ENCODE data around the gene IGSF9. TPM values are rescaled to one million over a fixed set of nuclear protein-coding genes. Genes with fewer than 3 reads are reported as not detected.

IGSF9 gene, protein sequence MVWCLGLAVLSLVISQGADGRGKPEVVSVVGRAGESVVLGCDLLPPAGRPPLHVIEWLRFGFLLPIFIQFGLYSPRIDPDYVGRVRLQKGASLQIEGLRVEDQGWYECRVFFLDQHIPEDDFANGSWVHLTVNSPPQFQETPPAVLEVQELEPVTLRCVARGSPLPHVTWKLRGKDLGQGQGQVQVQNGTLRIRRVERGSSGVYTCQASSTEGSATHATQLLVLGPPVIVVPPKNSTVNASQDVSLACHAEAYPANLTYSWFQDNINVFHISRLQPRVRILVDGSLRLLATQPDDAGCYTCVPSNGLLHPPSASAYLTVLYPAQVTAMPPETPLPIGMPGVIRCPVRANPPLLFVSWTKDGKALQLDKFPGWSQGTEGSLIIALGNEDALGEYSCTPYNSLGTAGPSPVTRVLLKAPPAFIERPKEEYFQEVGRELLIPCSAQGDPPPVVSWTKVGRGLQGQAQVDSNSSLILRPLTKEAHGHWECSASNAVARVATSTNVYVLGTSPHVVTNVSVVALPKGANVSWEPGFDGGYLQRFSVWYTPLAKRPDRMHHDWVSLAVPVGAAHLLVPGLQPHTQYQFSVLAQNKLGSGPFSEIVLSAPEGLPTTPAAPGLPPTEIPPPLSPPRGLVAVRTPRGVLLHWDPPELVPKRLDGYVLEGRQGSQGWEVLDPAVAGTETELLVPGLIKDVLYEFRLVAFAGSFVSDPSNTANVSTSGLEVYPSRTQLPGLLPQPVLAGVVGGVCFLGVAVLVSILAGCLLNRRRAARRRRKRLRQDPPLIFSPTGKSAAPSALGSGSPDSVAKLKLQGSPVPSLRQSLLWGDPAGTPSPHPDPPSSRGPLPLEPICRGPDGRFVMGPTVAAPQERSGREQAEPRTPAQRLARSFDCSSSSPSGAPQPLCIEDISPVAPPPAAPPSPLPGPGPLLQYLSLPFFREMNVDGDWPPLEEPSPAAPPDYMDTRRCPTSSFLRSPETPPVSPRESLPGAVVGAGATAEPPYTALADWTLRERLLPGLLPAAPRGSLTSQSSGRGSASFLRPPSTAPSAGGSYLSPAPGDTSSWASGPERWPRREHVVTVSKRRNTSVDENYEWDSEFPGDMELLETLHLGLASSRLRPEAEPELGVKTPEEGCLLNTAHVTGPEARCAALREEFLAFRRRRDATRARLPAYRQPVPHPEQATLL
- 0.04 TPM in 1 of 2 replicates, not detected in the other for total RNA-seq

DNA sequence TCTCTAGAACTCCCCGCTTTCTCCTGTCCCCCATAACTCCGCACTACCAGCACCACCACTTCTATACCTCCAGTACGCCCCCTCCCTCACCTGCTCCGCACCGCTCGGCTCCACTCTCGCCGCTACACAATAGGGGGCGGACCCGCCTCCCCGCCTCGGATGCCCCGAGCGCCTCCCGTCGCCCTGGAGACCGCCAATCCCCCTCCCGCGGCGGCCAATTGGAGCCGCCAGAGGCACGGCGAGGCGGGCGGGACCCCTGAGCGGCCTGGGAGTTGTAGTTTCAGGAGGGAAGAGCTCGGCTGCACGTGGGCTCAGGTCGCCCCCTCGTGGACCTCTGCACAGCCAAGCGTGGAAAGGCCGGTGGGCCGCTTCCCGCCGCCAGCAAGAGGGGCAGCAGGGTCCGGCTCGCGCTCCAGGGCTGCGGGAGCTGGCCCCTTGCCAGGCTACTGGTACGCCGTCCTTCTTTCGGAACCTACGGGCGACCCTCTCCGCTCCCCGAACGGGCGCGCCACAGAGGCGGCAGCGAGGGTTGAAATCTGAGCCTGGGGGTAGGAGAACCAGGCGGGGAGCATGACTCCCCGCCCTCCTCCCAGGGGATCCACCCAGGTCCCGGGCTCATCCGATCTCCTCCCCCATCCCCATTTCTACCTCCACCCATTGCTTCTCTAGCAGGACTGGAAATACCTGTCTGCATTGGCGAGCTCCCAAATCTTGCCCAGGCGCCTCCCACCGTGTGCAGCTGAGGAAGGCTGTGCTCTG is at the start of gene IGSF9:
Gene IGSF9, minus strand, starts transcription at position 131 of the 759 bp plus-strand sequence. CDS start 2,159 bp downstream, outside the sequence.
- no peak for DNase-seq (ENCODE audit: low read depth, low spot score)

DNA sequence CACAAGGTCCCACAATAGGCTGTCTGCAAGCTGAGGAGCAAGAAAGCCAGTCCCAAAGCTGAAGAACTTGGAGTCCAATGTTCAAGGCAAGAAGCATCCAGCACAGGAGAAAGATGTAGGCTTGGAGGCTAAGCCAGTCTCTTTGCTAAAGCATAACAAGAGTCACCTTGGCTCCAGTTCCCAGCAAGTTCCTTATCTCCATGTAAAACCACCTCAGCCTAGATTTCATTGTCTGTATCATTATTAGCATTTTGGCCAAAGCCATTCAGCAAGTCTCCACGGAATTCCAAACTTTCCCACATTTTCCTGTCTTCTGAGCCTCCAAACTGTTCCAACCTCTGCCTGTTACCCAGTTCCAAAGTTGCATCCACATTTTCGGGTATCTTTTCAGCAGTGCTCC is 49.5 kb upstream of the IGSF9 start:
- no peak for DNase-seq (ENCODE audit: low read depth, low spot score)

DNA sequence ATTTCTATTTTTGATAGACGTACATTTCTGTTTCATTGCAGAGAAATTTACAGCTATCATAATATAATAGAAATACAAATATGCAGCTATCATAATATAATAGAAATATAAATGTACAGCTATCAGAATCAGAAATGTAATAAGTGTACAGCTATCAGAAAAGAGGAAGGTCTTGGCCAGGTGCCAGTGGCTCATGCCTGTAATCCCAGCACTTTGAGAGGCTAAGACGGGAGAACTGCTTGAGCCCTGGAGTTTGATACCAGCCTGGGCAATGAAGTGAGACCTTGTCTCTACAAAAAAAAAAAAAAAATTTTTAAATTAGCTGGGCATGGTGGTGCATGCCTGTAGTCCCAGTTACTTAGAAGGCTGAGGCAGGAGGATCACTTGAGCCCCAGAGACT is 48.5 kb upstream of the IGSF9 start:
- no peak for DNase-seq (ENCODE audit: low read depth, low spot score)

DNA sequence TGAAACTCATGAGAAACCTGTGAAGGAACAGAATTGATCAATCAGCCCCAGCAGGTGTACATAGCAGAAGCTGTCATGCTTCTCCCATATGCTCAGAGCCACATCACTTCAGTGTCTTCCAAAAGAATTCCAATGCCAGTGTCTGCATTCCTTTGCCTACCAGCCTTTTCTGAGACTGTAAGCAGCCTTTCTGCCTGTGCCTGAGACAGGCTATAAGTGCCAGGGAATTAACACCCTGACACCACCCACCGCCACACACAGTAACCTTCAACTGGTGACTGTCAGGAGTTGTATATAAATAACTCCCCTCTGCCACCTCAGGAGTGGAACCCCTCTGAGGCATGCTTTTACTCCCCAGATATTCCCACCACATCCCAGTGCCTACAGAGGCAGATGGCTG is 46.7 kb upstream of the IGSF9 start:
- no peak for DNase-seq (ENCODE audit: low read depth, low spot score)

DNA sequence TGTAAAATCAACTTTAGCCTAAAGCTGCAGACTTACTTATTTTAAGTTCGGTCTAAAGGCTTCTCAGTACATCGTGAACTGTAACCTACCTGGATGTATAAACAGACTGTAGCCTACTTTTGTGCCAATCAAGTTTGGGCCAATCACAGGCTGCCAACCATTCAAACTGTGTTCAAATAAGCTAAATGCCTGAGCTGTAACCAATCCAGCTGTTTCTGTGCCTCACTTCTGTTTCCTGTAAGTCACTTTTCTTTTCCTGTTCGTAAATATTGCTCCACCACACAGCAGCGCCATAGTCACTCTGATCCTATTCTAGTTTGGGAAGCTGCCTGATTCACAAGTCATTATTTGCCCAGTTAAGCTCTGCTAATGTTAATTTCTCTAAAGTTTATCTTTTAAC is 46.1 kb upstream of the IGSF9 start:
- DNase-seq (ENCODE audit: low read depth, low spot score): no peak

DNA sequence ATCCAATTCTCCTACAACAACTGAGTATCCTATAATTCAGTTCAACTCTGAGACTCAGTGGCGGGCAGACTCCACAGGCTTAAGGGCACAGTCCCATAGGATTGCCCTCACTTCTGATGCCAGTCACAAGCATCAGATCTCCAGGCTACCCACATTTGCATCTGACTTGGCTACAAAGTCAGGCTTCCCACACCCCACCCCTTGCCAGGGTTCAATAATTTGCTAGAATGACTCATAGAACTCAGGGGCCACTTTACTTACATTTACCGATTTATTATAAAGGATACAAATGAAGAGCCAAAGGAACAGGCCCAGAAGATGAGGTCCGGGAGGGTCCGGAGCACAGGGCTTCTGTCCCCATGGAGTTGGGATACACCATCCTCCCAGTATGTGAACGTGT is 44.6 kb upstream of the IGSF9 start:
- no peak for DNase-seq (ENCODE audit: low read depth, low spot score)

DNA sequence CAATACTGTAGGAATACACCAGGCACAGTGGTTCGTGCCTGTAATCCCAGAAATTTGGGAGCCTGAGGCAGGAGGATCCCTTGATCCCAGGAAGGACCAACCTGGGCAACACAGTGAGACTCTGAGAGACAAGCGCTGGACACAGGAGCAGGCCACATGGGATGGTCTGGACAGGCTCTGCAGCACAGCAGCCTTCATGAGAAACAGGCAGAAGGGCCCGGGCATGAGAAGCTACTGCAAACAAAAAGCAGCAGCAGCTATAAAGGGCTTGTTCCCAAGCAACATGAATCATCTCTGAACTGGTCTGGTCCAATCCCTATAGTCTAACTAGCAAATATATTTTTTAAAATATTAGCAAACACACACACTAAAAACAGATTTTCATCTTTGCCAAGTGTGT is 44.2 kb upstream of the IGSF9 start:
- DNase-seq (ENCODE audit: low read depth, low spot score): no peak

DNA sequence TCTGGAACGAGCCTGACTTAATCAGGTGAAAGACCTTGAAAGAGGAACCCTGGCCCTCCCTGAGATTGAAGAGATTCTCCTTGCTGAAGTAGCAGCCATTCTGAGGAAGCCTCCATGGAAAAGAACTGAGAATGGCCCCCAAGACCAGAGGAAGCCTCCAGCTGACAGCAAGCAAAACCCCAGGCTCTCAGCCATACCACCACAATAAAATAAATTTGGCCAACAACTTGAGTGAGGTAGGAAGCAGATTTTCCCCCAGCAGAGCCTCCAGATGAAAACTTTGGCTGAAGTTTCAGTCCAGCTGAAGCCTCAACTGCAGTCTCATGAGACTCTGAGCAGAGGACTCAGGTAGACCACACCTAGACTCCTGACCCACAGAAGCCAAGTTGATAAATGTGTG is 42.6 kb upstream of the IGSF9 start:
- DNase-seq (ENCODE audit: low read depth, low spot score): no peak

DNA sequence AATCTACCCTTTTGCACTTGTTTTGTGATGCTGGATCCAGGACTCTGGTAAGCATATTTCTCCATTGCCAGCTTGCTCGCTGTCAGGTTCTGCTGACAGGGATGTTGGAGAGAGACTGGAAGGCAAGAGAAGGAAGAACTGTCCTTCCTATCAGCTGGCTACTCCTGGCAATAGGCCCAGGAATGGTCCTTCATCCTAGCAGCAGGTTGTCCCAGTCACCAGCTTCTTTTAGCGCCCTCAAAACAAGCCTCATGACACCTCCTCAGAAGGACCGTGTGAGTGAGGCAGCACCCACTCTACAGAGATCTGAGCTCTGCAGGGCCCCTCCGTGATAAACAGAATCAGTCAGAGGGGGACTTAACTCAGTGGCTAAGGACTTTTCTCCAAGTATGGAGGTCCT is 41.8 kb upstream of the IGSF9 start:
- no peak for DNase-seq (ENCODE audit: low read depth, low spot score)

DNA sequence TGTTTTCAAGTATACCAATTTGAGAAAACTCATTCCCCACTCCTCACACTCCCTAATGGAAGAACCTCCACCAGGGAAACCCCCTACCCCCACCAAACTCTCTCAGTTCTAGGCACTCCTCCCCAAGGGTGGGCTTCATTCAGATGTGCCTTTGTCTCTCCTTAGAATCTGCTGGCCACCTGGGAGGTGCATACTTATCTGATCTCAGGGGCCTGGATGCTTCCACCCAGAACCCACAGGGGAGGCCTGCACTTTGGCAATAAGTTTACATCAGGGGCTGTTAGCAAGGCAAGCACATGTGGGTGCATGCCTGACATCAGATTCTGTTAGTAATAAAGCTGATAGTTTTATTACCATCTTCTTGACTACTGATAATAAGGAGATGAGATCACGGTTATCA is 41.1 kb upstream of the IGSF9 start:
- DNase-seq (ENCODE audit: low read depth, low spot score): no peak

DNA sequence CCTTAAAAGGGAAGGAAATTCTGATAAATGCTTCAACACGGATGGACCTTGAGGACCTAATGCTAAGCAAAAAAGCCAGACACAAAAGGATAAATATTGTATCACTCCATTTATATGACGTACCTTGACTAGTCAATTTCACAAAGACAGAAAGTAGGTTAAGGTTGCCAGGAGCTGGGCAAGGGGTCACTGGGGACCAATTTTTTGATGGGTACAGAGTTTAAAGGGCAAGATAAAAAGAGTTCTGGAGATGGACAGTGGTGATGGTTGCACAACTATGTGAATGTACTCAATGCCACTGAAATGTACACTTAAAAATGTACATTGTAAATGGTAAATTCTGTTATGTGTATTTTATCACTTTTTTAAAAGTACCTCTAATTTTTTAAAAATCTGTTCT is 40.7 kb upstream of the IGSF9 start:
- DNase-seq (ENCODE audit: low read depth, low spot score): no peak

DNA sequence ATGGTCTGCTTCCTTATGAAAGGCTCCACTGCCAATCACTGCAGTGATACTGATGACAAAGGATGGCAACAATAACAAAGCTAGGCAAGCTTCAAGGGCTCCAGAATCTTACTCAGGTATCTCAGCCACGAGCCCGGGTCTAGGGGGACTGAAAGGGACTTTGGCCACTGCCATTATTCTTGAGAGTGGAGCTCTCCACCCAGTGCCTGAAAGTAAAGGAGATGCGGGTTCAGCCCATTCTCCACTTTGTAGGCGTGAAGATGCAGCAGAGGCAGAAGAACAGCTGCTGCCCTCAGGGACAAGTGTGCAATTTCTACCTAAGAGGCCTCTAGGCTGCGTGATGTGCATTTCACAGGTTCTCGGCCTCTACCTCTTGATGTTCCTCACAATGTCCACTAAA is 40.1 kb upstream of the IGSF9 start:
- no peak for DNase-seq (ENCODE audit: low read depth, low spot score)

DNA sequence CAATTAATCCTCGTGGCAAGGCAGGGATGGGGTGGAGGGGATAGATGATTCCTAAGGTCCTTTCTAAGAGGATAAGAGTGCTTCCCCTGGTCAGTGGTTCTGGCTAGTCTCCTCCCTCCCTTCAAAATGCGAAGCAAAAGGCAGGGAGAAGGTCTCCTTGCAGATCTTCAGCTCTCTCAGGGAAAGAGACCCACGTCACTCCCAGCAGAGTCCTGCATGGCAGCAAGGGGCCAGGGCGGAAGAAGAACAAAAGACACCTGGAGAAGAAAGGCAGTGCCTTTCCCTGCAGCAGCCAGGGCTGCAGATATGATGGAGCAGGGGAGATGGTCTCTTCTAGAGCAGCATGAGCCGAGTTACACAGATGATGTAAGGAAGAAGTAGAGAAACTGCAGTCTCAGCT is 38.3 kb upstream of the IGSF9 start:
- no peak for DNase-seq (ENCODE audit: low read depth, low spot score)

DNA sequence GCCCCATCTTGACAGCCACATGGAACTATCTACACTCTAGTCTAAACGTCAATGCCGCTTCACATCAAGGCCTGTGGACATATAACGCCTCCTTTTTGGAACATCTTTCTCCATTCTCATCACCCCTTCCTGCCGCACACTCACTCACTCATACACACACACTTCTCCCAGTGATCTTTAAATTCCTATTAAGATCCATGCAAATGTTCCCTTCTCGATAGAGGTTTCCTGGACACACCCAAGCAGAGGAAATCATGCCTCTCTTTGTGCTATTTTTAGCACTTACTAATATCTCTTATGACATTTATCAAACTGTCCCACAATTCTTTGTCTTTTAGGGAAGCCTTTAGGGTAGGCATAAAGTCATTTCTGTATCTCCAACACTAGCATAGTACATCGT is 36.9 kb upstream of the IGSF9 start:
- DNase-seq (ENCODE audit: low read depth, low spot score): no peak

DNA sequence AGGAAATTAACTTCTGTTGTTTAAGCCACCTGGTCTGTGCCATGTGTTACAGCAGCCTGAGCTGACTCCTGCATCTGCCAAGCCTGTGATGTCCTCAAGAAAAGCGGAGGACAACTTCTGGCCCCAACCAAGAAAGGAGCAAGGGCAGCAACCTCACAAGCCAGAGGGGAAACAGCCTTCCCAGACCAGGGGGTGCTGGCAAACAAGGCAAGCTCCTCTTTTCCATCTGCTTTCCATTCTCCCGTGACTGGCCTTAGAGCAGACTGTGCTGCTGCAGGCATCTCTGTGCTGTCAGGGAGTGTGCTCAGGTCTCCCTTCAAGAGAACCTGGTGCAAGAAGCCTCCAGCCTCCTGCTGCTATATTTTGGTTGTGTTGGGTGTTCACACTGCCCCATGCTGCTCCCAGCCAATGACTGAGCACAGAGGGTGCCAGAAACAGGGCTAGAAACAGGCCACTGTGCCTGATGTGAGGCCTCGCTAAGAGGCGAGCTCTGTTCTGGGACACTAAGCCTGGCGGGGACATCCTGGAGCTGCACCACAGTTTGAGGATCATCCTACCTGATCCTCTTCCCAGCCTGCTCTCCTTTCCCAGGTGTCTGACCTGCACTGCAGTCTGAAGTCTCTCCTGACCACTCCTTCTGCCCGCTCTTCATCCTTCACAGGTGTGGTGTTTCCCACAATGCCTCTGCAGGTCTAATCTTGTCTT is 36.1 kb upstream of the IGSF9 start:
- no peak for DNase-seq (ENCODE audit: low read depth, low spot score)

DNA sequence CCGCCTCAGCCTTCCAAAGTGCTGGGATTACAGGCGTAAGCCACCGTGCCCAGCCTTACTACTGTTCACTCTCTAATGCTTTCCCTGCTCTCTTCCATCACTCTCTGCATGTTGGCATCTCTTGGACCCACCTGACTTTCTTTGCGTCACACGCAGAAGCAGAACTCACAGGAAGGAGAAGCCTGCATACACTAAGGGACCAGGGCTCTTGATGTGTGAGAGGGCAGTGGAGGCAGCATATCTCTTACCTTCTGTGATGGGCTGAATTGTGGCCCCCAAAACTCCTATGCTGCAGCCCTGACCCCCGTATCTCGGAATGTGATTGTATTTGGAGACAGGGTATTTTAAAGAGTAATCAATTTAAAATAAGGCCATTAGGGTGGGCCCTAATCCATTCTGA is 35.4 kb upstream of the IGSF9 start:
- no peak for DNase-seq (ENCODE audit: low read depth, low spot score)

DNA sequence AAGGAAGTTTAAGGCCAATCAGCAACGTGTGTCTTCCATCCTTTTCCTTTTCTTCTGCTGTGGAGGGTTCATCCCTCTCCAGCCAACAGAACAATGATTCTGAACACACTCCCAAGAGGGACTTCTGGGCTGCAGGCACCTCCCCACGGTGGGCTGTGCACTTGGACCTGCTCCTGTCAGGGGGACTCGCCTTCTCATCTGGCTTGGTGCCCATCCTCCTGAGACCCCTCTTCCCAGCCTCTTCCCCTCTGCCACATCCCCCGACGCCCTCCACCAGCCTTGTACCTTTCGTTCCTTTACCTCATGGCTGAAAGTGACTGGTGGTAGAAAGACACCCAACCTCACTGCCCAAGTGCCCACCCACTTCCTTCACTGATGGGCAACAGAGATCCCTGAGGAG is 34.7 kb upstream of the IGSF9 start:
- no peak for DNase-seq (ENCODE audit: low read depth, low spot score)

DNA sequence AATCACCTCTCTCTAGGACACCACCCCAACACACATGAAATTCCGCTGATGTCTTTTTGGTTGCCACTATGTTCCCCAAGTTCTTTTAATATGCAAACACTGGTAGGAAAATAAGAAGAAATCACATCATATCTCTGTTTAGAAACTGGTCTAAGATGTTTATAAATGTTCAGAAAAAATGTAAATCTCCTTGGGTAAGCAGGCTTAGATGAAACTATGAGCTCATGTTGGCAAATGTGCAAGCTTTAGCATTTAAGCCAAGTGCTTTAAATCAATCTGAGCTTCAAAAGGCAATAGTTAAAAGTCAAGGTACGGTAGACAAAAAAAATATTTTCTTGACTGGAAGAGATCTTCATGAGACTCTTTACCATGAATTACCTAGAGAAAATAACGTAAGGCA is 33.8 kb upstream of the IGSF9 start:
- no peak for DNase-seq (ENCODE audit: low read depth, low spot score)

DNA sequence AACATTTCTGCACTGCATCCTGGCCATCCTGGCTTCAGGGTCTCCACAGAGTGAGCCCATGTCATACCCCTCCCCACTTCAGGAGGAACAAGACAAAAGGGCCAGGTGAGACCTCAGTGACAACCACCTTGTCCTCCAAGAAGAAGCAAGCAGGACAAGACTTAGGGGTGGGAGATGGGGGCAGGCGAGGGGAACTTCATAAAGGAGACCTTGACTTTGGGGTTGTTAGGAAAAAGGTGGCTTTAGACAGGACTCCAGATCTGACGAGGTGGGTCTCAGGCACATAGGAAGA is 32.6 kb upstream of the IGSF9 start:
- DNase-seq (ENCODE audit: low read depth, low spot score): no peak

DNA sequence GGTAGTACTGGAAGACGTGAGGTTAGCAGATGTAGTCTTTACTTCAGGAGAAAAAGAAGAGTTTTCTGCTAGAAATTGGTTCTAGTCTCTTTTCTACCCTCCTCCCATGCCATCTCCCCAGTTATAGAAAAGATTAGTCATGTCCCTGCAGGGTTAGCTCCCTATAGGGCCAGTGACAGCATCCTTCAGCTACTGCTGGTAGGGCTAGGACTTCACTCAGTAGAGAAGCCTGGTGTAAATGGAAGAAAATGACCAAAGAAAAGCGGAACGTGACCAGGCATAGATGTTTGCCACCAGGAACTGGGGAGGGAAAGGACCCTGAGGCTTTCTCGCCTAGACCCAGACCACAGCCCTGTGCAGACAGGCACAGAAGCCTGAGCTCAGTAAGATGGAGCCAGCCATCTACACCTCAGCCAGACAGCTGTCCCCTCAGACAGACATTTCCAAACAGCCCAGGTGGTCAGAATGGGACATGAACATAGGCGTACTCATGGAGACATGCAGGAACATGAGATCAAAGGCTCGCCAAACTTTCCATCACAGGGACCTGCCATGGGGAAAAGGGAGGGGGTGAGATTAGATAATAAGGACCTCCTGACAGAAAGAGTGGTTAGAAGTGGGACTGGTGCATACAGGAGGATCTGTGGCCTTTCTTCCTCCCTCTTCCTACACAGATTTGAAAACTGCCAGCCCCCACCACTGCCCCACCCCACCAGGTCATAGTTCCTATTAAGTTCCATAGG is 32.1 kb upstream of the IGSF9 start:
- DNase-seq (ENCODE audit: low read depth, low spot score): no peak
